Activated T-cell treated with anti-CD3 and anti-CD28 coated beads, Interleukin-2, amount 50 U/mL, for 72 hours (primary cell): ENCODE data around the gene PCDHB9. TPM values are rescaled to one million over a fixed set of nuclear protein-coding genes. Genes with fewer than 3 reads are reported as not detected.
"Not testable (repeated sequence)": the region's sequence is repeated elsewhere in the genome, so short reads cannot be mapped to it uniquely, and the experiment has no call there.

Experiments used
- ATAC-seq, 2 donors: fragments of 150-1000 bp; cut with Tn5 transposase; replicated peaks in 1 of 2; 2 replicates each; pipeline ENCODE4 v1.10.0; 2021; ENCODE audit warnings: moderate library complexity in 2 of 2, mild to moderate bottlenecking in 1 of 2
- DNase-seq, 2 donors: peaks; one replicate each; pipeline ENCODE4 v3.0.0; 2021 to 2022; ENCODE audit warnings: mixed read lengths in 1 of 2
- H3K27ac Mint-ChIP-seq: one replicate; pipeline ENCODE4 v1.8.0; 2022; ENCODE audit warnings: mild to moderate bottlenecking, moderate library complexity, mixed read lengths
- H3K27me3 Mint-ChIP-seq: one replicate; pipeline ENCODE4 v1.8.0; 2022; ENCODE audit warnings: low read depth, mixed read lengths
- H3K36me3 Mint-ChIP-seq, 2 donors: one replicate each; pipeline ENCODE4 v1.8.0; 2022; ENCODE audit warnings: mixed read lengths in 2 of 2, mild to moderate bottlenecking in 1 of 2; ENCODE audit not compliant: insufficient read depth in 2 of 2
- H3K4me1 Mint-ChIP-seq: one replicate; pipeline ENCODE4 v1.8.0; 2022; ENCODE audit warnings: low read depth, mixed read lengths
- H3K4me3 Mint-ChIP-seq, 2 donors: one replicate each; pipeline ENCODE4 v1.8.0; 2022; ENCODE audit warnings: mild to moderate bottlenecking in 2 of 2, mixed read lengths in 2 of 2, moderate library complexity in 2 of 2
- H3K9me3 Mint-ChIP-seq, 2 donors: one replicate each; pipeline ENCODE4 v1.8.0; 2022; ENCODE audit warnings: mixed read lengths in 2 of 2
- total RNA-seq, 2 donors: library from RNA; stranded (reverse); gene quantifications; one replicate each; pipeline ENCODE4 v1.2.3, GENCODE V29; 2022

The PCDHB9 gene
- total RNA-seq, 2 donors from 2014 or later: 0.05 TPM; not detected in 1

DNA sequence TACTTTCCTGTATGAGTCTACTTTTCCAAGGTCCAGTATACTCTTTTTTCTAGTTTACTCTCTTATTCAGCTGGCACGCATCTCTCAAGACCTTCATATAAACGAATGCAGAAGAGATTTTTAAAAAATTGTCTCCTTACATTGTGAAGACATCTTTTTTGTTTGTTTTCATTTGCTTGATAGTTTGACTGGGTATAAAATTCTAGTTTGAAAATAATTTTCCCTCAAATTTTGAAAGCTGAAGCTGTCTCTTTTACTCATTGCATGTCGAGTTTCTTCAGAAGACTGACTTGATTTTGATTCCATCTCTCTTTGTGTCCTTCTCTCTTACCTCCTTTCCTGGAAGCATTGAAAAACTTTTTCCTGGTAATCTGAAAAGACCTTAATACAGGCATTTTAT is 9.4 kb downstream of the PCDHB9 start:
- DNase-seq (no peak), ATAC-seq (no peak)
- Mint-ChIP-seq H3K36me3 (peaks cover 11 to 28% of the 10 kb centered on the region in 2 donors), H3K27ac (no peak overlapping the region), H3K4me3 (no peak overlapping the region), H3K4me1 (no peaks in the 10 kb centered on the region), H3K9me3 (peaks cover 10 to 11% of the 10 kb centered on the region in 2 donors), H3K27me3 (peaks cover 52% of the 10 kb centered on the region)

DNA sequence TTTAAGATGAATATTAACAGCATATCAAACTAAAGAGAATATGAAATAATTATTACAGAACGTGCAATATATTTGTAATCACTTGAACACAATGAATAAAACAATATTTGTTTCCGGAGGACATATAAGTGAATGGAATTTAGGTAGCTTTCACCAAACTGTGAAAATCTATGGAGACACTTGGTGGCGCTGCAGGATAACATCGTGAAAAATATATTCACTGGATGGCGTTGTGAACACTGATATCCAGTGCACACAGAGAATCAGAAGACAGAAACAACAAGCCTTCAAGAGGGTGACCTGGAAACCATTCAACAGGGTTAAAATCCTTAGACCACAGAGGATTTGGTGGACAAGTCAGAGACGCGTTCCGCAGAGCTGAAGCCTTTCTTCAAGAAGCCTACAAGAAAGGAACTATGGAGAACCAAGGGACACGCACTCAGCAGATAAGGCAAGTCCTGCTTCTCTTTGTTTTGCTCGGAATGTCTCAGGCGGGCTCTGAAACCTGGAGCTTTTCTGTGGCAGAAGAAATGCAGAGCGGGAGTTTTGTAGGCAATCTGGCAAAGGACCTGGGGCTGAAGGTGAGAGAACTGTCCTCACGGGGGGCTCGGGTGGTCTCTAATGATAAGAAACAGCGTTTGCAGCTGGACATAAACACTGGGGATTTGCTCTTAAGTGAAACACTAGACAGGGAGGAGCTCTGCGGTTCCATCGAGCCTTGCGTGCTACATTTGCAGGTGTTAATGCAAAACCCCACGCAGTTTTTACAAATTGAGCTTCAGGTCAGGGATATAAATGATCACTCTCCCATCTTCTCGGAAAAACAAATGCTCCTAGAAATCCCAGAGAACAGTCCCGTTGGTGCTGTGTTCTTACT is 12.6 kb downstream of the PCDHB9 start, which contains the start of gene PCDHB11:
Gene PCDHB11 (plus strand): TSS at position 269 of the 877 bp plus-strand sequence. CDS start 148 bp downstream, at position 417.
- no peaks in the 10 kb centered on the region for H3K4me1 Mint-ChIP-seq
- no peak within 1 kb of the TSS for H3K27ac Mint-ChIP-seq
- H3K36me3 Mint-ChIP-seq: peaks cover 6 to 24% of the 10 kb centered on the region in 2 donors
- DNase-seq: no peak
- peaks cover 31% of the 10 kb centered on the region for H3K27me3 Mint-ChIP-seq
- peaks cover 11 to 12% of the 10 kb centered on the region in 2 donors for H3K9me3 Mint-ChIP-seq
- ATAC-seq: no peak
- H3K4me3 Mint-ChIP-seq: no peak within 1 kb of the TSS

DNA sequence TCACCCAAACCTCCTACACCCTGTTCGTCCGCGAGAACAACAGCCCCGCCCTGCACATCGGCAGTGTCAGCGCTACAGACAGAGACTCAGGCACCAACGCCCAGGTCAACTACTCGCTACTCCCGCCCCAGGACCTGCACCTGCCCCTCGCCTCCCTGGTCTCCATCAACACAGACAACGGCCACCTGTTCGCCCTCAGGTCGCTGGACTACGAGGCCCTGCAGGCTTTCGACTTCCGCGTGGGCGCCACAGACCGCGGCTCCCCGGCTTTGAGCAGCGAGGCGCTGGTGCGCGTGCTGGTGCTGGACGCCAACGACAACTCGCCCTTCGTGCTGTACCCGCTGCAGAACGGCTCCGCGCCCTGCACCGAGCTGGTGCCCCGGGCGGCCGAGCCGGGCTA is 14.2 kb downstream of the PCDHB9 start:
- peaks cover 6 to 22% of the 10 kb centered on the region in 2 donors for H3K36me3 Mint-ChIP-seq
- peaks cover 11% of the 10 kb centered on the region in 2 donors for H3K9me3 Mint-ChIP-seq
- not testable (repeated sequence) for H3K4me1 Mint-ChIP-seq, H3K27ac Mint-ChIP-seq, ATAC-seq, DNase-seq, H3K4me3 Mint-ChIP-seq
- peaks cover 31% of the 10 kb centered on the region for H3K27me3 Mint-ChIP-seq

DNA sequence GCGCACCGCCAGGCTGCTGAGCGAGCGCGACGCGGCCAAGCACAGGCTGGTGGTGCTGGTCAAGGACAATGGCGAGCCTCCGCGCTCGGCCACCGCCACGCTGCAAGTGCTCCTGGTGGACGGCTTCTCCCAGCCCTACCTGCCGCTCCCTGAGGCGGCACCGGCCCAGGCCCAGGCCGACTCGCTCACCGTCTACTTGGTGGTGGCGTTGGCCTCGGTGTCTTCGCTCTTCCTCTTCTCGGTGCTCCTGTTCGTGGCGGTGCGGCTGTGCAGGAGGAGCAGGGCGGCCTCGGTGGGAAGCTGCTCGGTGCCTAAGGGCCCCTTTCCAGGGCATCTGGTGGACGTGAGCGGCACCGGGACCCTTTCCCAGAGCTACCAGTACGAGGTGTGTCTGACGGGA is 14.7 kb downstream of the PCDHB9 start:
- not testable (repeated sequence) for H3K4me1 Mint-ChIP-seq, DNase-seq, H3K4me3 Mint-ChIP-seq, ATAC-seq, H3K27ac Mint-ChIP-seq
- peaks cover 5 to 20% of the 10 kb centered on the region in 2 donors for H3K36me3 Mint-ChIP-seq
- H3K27me3 Mint-ChIP-seq: peaks cover 35% of the 10 kb centered on the region
- peaks cover 7 to 11% of the 10 kb centered on the region in 2 donors for H3K9me3 Mint-ChIP-seq

DNA sequence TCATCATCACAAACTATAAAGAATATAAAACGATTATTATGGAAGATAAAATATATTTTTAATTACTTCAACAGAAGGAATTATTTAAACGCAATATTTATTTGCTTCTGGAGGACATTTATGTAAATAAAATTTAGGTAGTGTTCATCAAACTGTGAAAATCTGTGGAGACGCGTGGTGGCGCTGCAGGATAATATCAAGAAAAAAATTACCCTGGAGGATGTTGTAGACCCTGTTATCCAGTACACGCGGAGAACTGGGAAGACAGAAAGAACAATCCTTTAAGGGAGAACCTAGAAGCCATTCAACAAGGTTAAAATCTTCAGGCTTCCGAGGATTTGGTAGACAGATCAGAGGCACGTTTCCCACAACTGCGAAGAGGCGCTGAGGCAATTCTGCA is 21.5 kb downstream of the PCDHB9 start, which contains the start of gene PCDHB12:
Gene PCDHB12 (plus strand): TSS at position 242 of the 400 bp plus-strand sequence. CDS start 189 bp downstream, outside the sequence.
- DNase-seq (no peak), ATAC-seq (no peak)
- Mint-ChIP-seq H3K27me3 (peaks cover 47% of the 10 kb centered on the region), H3K36me3 (peaks cover 2 to 6% of the 10 kb centered on the region in 2 donors), H3K4me1 (no peaks in the 10 kb centered on the region), H3K9me3 (no peaks in the 10 kb centered on the region), H3K27ac (no peak within 1 kb of the TSS), H3K4me3 (no peak within 1 kb of the TSS)

DNA sequence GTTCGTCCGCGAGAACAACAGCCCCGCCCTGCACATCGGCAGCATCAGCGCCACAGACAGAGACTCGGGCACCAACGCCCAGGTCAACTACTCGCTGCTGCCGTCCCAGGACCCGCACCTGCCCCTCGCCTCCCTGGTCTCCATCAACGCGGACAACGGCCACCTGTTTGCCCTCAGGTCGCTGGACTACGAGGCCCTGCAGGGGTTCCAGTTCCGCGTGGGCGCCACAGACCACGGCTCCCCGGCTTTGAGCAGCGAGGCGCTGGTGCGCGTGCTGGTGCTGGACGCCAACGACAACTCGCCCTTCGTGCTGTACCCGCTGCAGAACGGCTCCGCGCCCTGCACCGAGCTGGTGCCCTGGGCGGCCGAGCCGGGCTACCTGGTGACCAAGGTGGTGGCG is 23.3 kb downstream of the PCDHB9 start:
- peaks cover 51% of the 10 kb centered on the region for H3K27me3 Mint-ChIP-seq
- peaks cover 8 to 12% of the 10 kb centered on the region in 2 donors for H3K36me3 Mint-ChIP-seq
- ATAC-seq, H3K9me3 Mint-ChIP-seq, H3K4me3 Mint-ChIP-seq, H3K4me1 Mint-ChIP-seq, DNase-seq, H3K27ac Mint-ChIP-seq: not testable (repeated sequence)

DNA sequence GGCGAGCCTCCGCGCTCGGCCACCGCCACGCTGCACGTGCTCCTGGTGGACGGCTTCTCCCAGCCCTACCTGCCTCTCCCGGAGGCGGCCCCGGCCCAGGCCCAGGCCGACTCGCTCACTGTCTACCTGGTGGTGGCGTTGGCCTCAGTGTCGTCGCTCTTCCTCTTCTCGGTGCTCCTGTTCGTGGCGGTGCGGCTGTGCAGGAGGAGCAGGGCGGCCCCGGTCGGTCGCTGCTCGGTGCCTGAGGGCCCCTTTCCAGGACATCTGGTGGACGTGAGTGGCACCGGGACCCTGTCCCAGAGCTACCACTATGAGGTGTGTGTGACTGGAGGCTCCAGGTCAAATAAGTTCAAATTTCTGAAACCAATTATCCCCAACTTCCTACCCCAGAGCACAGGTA is 23.9 kb downstream of the PCDHB9 start:
- not testable (repeated sequence) for H3K27ac Mint-ChIP-seq, H3K9me3 Mint-ChIP-seq, ATAC-seq, H3K4me1 Mint-ChIP-seq, DNase-seq, H3K4me3 Mint-ChIP-seq
- peaks cover 51% of the 10 kb centered on the region for H3K27me3 Mint-ChIP-seq
- peaks cover 8 to 12% of the 10 kb centered on the region in 2 donors for H3K36me3 Mint-ChIP-seq

DNA sequence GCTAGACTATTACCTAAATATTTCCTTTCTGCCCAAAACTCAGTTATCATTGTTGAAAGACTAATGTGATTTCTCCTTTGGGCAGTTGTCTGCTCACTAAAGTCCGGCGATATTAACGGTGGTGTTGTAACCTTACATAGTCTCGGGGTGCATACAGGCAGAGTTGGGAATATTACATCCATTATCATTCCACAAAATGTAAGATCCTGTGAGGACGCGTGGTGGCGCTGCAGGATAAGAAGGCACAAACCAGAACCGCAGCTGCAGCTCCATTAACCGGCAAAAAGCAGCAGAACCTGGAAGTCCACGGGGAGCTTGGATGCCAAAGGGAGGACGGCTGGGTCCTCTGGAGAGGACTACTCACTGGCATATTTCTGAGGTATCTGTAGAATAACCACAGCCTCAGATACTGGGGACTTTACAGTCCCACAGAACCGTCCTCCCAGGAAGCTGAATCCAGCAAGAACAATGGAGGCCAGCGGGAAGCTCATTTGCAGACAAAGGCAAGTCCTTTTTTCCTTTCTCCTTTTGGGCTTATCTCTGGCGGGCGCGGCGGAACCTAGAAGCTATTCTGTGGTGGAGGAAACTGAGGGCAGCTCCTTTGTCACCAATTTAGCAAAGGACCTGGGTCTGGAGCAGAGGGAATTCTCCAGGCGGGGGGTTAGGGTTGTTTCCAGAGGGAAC is 26.8 kb downstream of the PCDHB9 start, which contains the start of gene PCDHB13:
Gene PCDHB13 (plus strand): TSS at position 264 of the 684 bp plus-strand sequence. CDS start 205 bp downstream, at position 469.
- H3K4me3 Mint-ChIP-seq, H3K27ac Mint-ChIP-seq, ATAC-seq, H3K4me1 Mint-ChIP-seq: not testable (repeated sequence)
- H3K36me3 Mint-ChIP-seq: peaks cover 11 to 15% of the 10 kb centered on the region in 2 donors
- H3K27me3 Mint-ChIP-seq: peaks cover 42% of the 10 kb centered on the region
- peak; percentile 10 to 17 for DNase-seq
- peaks cover 7 to 11% of the 10 kb centered on the region in 2 donors for H3K9me3 Mint-ChIP-seq

DNA sequence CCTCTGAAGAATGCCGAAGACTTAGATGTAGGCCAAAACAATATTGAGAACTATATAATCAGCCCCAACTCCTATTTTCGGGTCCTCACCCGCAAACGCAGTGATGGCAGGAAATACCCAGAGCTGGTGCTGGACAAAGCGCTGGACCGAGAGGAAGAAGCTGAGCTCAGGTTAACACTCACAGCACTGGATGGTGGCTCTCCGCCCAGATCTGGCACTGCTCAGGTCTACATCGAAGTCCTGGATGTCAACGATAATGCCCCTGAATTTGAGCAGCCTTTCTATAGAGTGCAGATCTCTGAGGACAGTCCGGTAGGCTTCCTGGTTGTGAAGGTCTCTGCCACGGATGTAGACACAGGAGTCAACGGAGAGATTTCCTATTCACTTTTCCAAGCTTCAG is 27.6 kb downstream of the PCDHB9 start:
- peaks cover 7 to 14% of the 10 kb centered on the region in 2 donors for H3K9me3 Mint-ChIP-seq
- H3K36me3 Mint-ChIP-seq: peaks cover 12 to 15% of the 10 kb centered on the region in 2 donors
- ATAC-seq, H3K27ac Mint-ChIP-seq, H3K4me1 Mint-ChIP-seq, H3K4me3 Mint-ChIP-seq, DNase-seq: not testable (repeated sequence)
- peaks cover 34% of the 10 kb centered on the region for H3K27me3 Mint-ChIP-seq

DNA sequence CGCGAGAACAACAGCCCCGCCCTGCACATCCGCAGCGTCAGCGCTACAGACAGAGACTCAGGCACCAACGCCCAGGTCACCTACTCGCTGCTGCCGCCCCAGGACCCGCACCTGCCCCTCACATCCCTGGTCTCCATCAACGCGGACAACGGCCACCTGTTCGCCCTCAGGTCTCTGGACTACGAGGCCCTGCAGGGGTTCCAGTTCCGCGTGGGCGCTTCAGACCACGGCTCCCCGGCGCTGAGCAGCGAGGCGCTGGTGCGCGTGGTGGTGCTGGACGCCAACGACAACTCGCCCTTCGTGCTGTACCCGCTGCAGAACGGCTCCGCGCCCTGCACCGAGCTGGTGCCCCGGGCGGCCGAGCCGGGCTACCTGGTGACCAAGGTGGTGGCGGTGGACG is 28.5 kb downstream of the PCDHB9 start:
- not testable (repeated sequence) for H3K4me3 Mint-ChIP-seq, ATAC-seq, H3K4me1 Mint-ChIP-seq, DNase-seq, H3K27ac Mint-ChIP-seq
- Mint-ChIP-seq H3K36me3 (peaks cover 13 to 14% of the 10 kb centered on the region in 2 donors), H3K27me3 (peaks cover 28% of the 10 kb centered on the region), H3K9me3 (peaks cover 7 to 16% of the 10 kb centered on the region in 2 donors)

DNA sequence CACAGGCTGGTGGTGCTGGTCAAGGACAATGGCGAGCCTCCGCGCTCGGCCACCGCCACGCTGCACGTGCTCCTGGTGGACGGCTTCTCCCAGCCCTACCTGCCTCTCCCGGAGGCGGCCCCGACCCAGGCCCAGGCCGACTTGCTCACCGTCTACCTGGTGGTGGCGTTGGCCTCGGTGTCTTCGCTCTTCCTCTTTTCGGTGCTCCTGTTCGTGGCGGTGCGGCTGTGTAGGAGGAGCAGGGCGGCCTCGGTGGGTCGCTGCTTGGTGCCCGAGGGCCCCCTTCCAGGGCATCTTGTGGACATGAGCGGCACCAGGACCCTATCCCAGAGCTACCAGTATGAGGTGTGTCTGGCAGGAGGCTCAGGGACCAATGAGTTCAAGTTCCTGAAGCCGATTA is 29.1 kb downstream of the PCDHB9 start:
- not testable (repeated sequence) for DNase-seq, H3K27ac Mint-ChIP-seq, H3K4me3 Mint-ChIP-seq, H3K4me1 Mint-ChIP-seq, ATAC-seq
- Mint-ChIP-seq H3K27me3 (peaks cover 24% of the 10 kb centered on the region), H3K36me3 (peaks cover 11 to 12% of the 10 kb centered on the region in 2 donors), H3K9me3 (peaks cover 7 to 16% of the 10 kb centered on the region in 2 donors)

DNA sequence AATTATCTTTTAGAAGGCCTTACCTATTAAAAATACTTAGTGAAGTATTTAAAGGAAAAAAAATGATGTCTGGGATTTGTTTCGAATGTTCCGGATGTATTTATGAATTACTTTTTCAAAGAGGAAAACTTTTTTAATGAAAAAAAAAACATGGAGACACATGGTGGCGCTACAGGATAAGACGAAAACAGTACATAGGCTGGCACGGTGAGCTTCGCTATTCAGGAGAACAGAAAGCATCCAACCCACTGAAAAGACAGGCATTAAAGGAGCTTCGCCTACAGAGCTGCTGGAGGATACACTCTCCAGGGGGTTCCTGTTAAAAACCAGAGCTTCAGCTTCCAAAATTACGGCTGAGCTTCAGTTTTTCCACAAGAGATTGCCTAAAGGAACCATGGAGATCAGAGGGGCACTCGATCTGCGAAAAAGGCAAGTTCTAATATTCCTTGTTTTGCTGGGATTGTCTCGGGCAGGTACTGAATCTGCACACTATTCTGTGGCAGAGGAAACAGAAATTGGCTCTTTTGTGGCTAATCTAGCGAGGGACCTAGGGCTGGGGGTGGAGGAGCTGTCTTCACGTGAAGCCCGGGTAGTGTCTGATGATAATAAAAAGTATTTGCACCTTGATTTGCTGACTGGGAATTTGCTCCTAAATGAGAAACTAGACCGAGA is 36.3 kb downstream of the PCDHB9 start, which contains the start of gene PCDHB14:
Gene PCDHB14 (plus strand): TSS at position 232 of the 672 bp plus-strand sequence. CDS start 163 bp downstream, at position 395.
- H3K27ac Mint-ChIP-seq: no peak within 1 kb of the TSS
- DNase-seq: no peak
- ATAC-seq: no peak
- H3K36me3 Mint-ChIP-seq: peaks cover 3 to 7% of the 10 kb centered on the region in 2 donors
- H3K4me1 Mint-ChIP-seq: no peaks in the 10 kb centered on the region
- peaks cover under 1 to 11% of the 10 kb centered on the region in 2 donors for H3K9me3 Mint-ChIP-seq
- H3K27me3 Mint-ChIP-seq: peaks cover 15% of the 10 kb centered on the region
- H3K4me3 Mint-ChIP-seq: peak within 1 kb of the TSS; percentile 5 to 23
